Renal cortical epithelial cell (primary cell): ENCODE results near the gene MRPL10. TPM values are rescaled to one million over a fixed set of nuclear protein-coding genes. Genes with fewer than 3 reads are reported as not detected.
A peak's percentile ranks its signal among the peaks of the same experiment; 100 is the strongest.

ENCODE experiments used
- DNase-seq: peaks from one replicate; pipeline ENCODE4 v3.0.0-alpha.2; 2011; ENCODE audit warnings: low read depth
- total RNA-seq: library from RNA; depleted of rRNA; stranded (reverse); fragments of >200 nt; gene quantifications from 2 replicates; pipeline ENCODE4 v1.2.3, GENCODE V29; 2014

MRPL10 gene
- total RNA-seq, 1 donor from 2014 or later = 25.4 TPM

GRCh38 chr17:47860386-47860785 lies 29.0 kb upstream of the MRPL10 start:
- DNase-seq = no peak

GRCh38 chr17:47857551-47858455 lies 26.5 kb upstream of the MRPL10 start:
- no peak for DNase-seq

- no peak for DNase-seq
Observed at GRCh38 chr17:47856830-47857229, 25.5 kb upstream of the MRPL10 start.

- DNase-seq = no peak
Observed at GRCh38 chr17:47855737-47856136, 24.4 kb upstream of the MRPL10 start.

GRCh38 chr17:47853616-47854015 lies 22.3 kb upstream of the MRPL10 start:
- DNase-seq = no peak

GRCh38 chr17:47852113-47852949 lies 21.0 kb upstream of the MRPL10 start:
- no peak for DNase-seq

- DNase-seq = no peak
Observed at GRCh38 chr17:47851764-47852112, 20.4 kb upstream of the MRPL10 start.

GRCh38 chr17:47850692-47851573 lies 19.6 kb upstream of the MRPL10 start, which contains the start of gene SP6:
SP6 (minus strand) TSS chr17:47851163; CDS start chr17:47848429, 2,734 bp downstream.
- DNase-seq = peak; percentile 57

- DNase-seq = no peak
Observed at GRCh38 chr17:47850373-47850691, 19.0 kb upstream of the MRPL10 start.

GRCh38 chr17:47848198-47848513 lies 16.8 kb upstream of the MRPL10 start:
- DNase-seq = no peak

- DNase-seq = no peak
Observed at GRCh38 chr17:47847341-47848197, 16.2 kb upstream of the MRPL10 start.

- no peak for DNase-seq
Observed at GRCh38 chr17:47846716-47847340, 15.5 kb upstream of the MRPL10 start.

GRCh38 chr17:47845716-47846075 lies 14.4 kb upstream of the MRPL10 start:
- no peak for DNase-seq

GRCh38 chr17:47844814-47845715 lies 13.7 kb upstream of the MRPL10 start:
- DNase-seq = no peak

- DNase-seq = no peak
Observed at GRCh38 chr17:47844227-47844626, 12.9 kb upstream of the MRPL10 start.

- DNase-seq = no peak
Observed at GRCh38 chr17:47843391-47843730, 12.0 kb upstream of the MRPL10 start.

- DNase-seq = no peak
Observed at GRCh38 chr17:47841488-47842291, 10.3 kb upstream of the MRPL10 start.

- peak; percentile 67 for DNase-seq
Observed at GRCh38 chr17:47840742-47841487, 9.6 kb upstream of the MRPL10 start, which contains the start of gene SCRN2. SCRN2 (minus strand) TSS chr17:47841273; CDS start chr17:47840843, 430 bp downstream.
